OCI-LY7 (cell line): ENCODE measurements around the gene MSTN. TPM values are rescaled to one million over a fixed set of nuclear protein-coding genes. Genes with fewer than 3 reads are reported as not detected.

ENCODE experiments used
- BruUV-seq: library from RNA; stranded (reverse); fragments of 400-500 nt; replicated peaks from 2 replicates; lab custom pipeline; 2021; lab: Mats Ljungman, UMichigan
- CTCF ChIA-PET: fragments of 300-600 bp; sonication (Branson Sonifier 250); formaldehyde crosslinking; loops from one replicate; lab custom pipeline; 2022; ENCODE audit warnings: antibody characterized with exemption; ENCODE audit not compliant: unreplicated experiment; lab: Charles Lee
- POLR2A ChIA-PET: fragments of 300-600 bp; sonication (Branson Sonifier 250); formaldehyde crosslinking; loops from one replicate; lab custom pipeline; 2022; ENCODE audit warnings: antibody characterized with exemption; lab: Charles Lee
- DNase-seq: peaks from one replicate; pipeline ENCODE4 v3.0.0-alpha.2; 2015; ENCODE audit warnings: low spot score
- H2AFZ ChIP-seq: fragments of 200-600 bp; sonication (generic), shearing (Covaris generic); 2 replicates; pipeline ENCODE4 v1.6.1; 2014; ENCODE audit warnings: mild to moderate bottlenecking, antibody characterized with exemption, low read length, moderate library complexity
- H3K27ac ChIP-seq: fragments of 200-600 bp; sonication (generic); 2 replicates; pipeline ENCODE4 v1.5.1; 2014; ENCODE audit warnings: mixed run types, low read depth, mild to moderate bottlenecking, moderate library complexity, low read length, inconsistent platforms; ENCODE audit not compliant: poor library complexity, severe bottlenecking
- H3K36me3 ChIP-seq: fragments of 200-600 bp; sonication (generic); 2 replicates; pipeline ENCODE4 v1.6.1; 2014; ENCODE audit warnings: mild to moderate bottlenecking, antibody characterized with exemption, low read length, moderate library complexity, mixed read lengths; ENCODE audit not compliant: insufficient read depth
- H3K4me1 ChIP-seq: fragments of 200-600 bp; sonication (generic); 2 replicates; pipeline ENCODE4 v1.5.1; 2014; ENCODE audit warnings: mild to moderate bottlenecking, low read length; ENCODE audit not compliant: insufficient read depth, poor library complexity, severe bottlenecking
- H3K4me2 ChIP-seq: fragments of 200-600 bp; sonication (generic); 2 replicates; pipeline ENCODE4 v1.6.1; 2014; ENCODE audit warnings: mild to moderate bottlenecking, low read length
- H3K4me3 ChIP-seq: fragments of 200-600 bp; sonication (generic); 2 replicates; pipeline ENCODE4 v1.5.1; 2014; ENCODE audit warnings: mild to moderate bottlenecking, low read depth, low read length; ENCODE audit not compliant: poor library complexity, severe bottlenecking
- H3K79me2 ChIP-seq: fragments of 200-600 bp; sonication (generic); 2 replicates; pipeline ENCODE4 v1.6.1; 2016; ENCODE audit warnings: low read depth, mild to moderate bottlenecking, low read length, moderate library complexity, mixed read lengths; ENCODE audit not compliant: insufficient read depth
- H3K9me2 ChIP-seq: fragments of 200-600 bp; sonication (generic); 2 replicates; pipeline ENCODE4 v1.6.1; 2016; ENCODE audit warnings: mild to moderate bottlenecking, low read length, mixed read lengths; ENCODE audit not compliant: insufficient read depth
- H3K9me3 ChIP-seq: fragments of 200-600 bp; sonication (generic); 2 replicates; pipeline ENCODE4 v1.6.1; 2014; ENCODE audit warnings: mild to moderate bottlenecking, mixed run types, low read length, mixed read lengths
- H4K20me1 ChIP-seq: fragments of 200-600 bp; sonication (generic); 2 replicates; pipeline ENCODE4 v1.6.1; 2014; ENCODE audit warnings: mild to moderate bottlenecking, antibody characterized with exemption, low read length, moderate library complexity, mixed read lengths; ENCODE audit not compliant: insufficient read depth
- EZH2phosphoT487 ChIP-seq: fragments of 200-600 bp; sonication (generic); IDR thresholded peaks from 2 replicates; pipeline ENCODE4 v1.6.1; 2018; ENCODE audit warnings: low read depth, borderline replicate concordance, mild to moderate bottlenecking, mixed run types, antibody characterized with exemption, low read length, moderate library complexity, mixed read lengths
- intact Hi-C: fragments of 100-400 bp; cut with micrococcal nuclease; formaldehyde crosslinking; loops from one replicate; pipeline ENCODE4 v1.10.0; 2022; ENCODE audit not compliant: unreplicated experiment
- total RNA-seq, 2 experiments: library from RNA; depleted of rRNA in 1 of 2; stranded (reverse); fragments of >200 nt in 1 of 2; shearing (Covaris generic) in 1 of 2; gene quantifications; 2 replicates each; pipeline ENCODE4 v1.2.3, GENCODE V29; 2014 to 2022
- TF ChIP-seq, protein P1 (sequence below): fragments of 200-600 bp; sonication (generic); conservative IDR thresholded peaks from 2 replicates; pipeline ENCODE4 v1.5.1; 2014; ENCODE audit warnings: mild to moderate bottlenecking, antibody characterized with exemption, low read length, moderate library complexity, mixed read lengths

The MSTN gene
- total RNA-seq, 2 experiments from 2014 or later, result not detected

DNA sequence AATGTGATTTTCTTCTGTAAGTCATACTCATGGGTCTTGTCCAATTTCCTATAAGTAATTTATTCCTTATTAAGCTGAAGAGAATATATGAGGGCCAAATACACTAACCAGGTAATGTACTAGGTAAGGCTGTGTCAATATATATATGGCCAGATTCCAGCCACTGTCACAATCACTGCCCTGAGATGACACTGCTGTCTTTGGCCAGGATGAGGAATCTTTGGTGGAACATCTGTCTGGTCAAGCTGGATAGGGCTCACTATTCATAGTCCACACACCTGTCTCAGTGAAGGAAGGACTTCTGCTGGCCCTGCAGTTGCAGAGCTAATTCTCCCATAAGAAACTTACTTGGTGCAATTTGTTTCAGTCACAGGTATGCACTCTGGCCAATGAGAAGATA is 11.3 kb downstream of the MSTN start:
- ChIA-PET CTCF (no interaction called here), POLR2A (no interaction called here)
- DNase-seq, result no peak
- no peaks in the 10 kb centered on the region for H3K36me3 ChIP-seq
- no peaks in the 10 kb centered on the region for H3K79me2 ChIP-seq
- no peak overlapping the region for H3K4me3 ChIP-seq
- intact Hi-C loops, result no loop called here
- no peaks in the 10 kb centered on the region for H4K20me1 ChIP-seq
- no TSS peak for BruUV-seq
- TF ChIP-seq, protein P1, sequence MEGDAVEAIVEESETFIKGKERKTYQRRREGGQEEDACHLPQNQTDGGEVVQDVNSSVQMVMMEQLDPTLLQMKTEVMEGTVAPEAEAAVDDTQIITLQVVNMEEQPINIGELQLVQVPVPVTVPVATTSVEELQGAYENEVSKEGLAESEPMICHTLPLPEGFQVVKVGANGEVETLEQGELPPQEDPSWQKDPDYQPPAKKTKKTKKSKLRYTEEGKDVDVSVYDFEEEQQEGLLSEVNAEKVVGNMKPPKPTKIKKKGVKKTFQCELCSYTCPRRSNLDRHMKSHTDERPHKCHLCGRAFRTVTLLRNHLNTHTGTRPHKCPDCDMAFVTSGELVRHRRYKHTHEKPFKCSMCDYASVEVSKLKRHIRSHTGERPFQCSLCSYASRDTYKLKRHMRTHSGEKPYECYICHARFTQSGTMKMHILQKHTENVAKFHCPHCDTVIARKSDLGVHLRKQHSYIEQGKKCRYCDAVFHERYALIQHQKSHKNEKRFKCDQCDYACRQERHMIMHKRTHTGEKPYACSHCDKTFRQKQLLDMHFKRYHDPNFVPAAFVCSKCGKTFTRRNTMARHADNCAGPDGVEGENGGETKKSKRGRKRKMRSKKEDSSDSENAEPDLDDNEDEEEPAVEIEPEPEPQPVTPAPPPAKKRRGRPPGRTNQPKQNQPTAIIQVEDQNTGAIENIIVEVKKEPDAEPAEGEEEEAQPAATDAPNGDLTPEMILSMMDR, result no peak
- TF ChIP-seq EZH2phosphoT487, result no peak
- no peaks in the 10 kb centered on the region for H3K9me3 ChIP-seq
- no peak overlapping the region for H3K27ac ChIP-seq
- H3K9me2 ChIP-seq, result no peaks in the 10 kb centered on the region
- no peaks in the 10 kb centered on the region for H3K4me1 ChIP-seq
- no peak overlapping the region for H2AFZ ChIP-seq
- H3K4me2 ChIP-seq, result no peak overlapping the region

GRCh38 chr2:190050001-190050400 is 12.5 kb downstream of the MSTN start:
- DNase-seq, result no peak
- Histone ChIP-seq H3K36me3 (no peaks in the 10 kb centered on the region), H3K4me2 (no peak overlapping the region), H4K20me1 (no peaks in the 10 kb centered on the region), H2AFZ (no peak overlapping the region), H3K4me3 (no peak overlapping the region), H3K79me2 (no peaks in the 10 kb centered on the region), H3K9me2 (no peaks in the 10 kb centered on the region), H3K27ac (no peak overlapping the region), H3K4me1 (no peaks in the 10 kb centered on the region), H3K9me3 (no peaks in the 10 kb centered on the region)
- TF ChIP-seq, protein P1, result no peak
- TF ChIP-seq EZH2phosphoT487, result no peak
- intact Hi-C loops, result no loop called here
- ChIA-PET CTCF (no interaction called here), POLR2A (interaction anchor here (0.6 to 1.1 kb wide), 5 partner anchors 10 to 775 kb away, joined by 3 to 5 read pairs (median 3); no protein-coding TSS in a partner anchor)
- no TSS peak for BruUV-seq

DNA sequence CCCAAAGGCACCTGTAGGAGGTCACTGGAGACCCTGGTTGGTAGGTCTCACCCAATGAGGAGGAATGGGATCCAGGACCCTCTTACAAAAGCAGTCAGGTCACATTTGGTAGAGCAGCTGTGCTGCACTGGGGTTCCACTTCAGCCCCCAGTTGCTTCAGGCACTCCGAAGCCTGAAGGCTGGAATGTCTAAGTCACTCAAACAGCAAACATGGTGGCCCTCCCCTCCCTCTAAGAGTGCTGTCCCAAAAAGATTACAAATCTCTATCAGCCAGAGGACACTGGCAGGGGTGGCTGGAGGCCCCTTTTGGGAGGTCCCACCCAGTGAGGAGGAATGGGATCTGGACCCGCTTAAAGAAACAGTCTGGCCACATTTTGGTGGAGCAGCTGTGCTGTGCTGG is 17.7 kb downstream of the MSTN start:
- Histone ChIP-seq H3K4me3 (no peak overlapping the region), H3K36me3 (no peaks in the 10 kb centered on the region), H2AFZ (no peak overlapping the region), H3K9me3 (no peaks in the 10 kb centered on the region), H3K27ac (no peak overlapping the region), H3K4me1 (no peaks in the 10 kb centered on the region), H4K20me1 (no peaks in the 10 kb centered on the region), H3K79me2 (no peaks in the 10 kb centered on the region), H3K9me2 (no peaks in the 10 kb centered on the region), H3K4me2 (no peak overlapping the region)
- TF ChIP-seq, protein P1, result no peak
- no peak for TF ChIP-seq EZH2phosphoT487
- intact Hi-C loops, result no loop called here
- no peak for DNase-seq
- ChIA-PET POLR2A (no interaction called here), CTCF (no interaction called here)
- BruUV-seq, result no TSS peak
